GM19467 (cell line): ENCODE measurements around the gene TENT4A.
A peak's percentile ranks its signal among the peaks of the same experiment; 100 is the strongest.

ENCODE experiments used
- ATAC-seq: cut with Tn5 transposase; IDR thresholded peaks from one replicate; pipeline ENCODE4 v1.9.1; 2021; ENCODE audit warnings: mild to moderate bottlenecking, moderate library complexity; ENCODE audit not compliant: unreplicated experiment

The TENT4A gene

DNA sequence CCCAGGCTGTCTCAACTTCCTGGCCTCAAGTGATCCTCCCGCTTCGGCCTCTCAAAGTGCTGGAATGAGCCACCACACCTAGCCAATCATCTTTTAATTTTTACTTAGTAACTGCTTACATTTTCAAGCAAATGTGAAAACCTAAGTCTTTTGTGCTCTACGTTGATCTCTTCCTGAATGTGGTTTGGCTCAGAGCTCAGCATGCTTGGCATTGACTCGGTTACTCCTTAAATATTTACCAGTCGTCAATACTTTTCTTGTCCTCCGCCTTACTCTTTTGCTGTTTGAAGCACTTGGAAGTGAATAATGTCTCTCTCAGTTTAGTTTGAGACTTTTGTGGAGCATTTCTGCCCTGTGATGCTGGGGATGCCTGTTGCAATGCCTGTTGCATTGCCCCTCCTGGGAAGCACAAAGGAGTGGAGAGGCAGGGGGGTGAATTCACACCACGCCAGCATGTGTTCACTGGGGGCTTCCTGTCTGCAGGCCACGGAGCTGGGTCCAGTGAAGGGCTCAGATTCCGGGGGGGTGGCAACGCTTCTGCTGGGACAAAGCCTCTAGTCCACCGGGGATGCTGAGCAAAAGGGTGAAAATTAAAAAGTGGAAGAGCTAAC is 13.1 kb upstream of the TENT4A start:
- ATAC-seq = no peak

DNA sequence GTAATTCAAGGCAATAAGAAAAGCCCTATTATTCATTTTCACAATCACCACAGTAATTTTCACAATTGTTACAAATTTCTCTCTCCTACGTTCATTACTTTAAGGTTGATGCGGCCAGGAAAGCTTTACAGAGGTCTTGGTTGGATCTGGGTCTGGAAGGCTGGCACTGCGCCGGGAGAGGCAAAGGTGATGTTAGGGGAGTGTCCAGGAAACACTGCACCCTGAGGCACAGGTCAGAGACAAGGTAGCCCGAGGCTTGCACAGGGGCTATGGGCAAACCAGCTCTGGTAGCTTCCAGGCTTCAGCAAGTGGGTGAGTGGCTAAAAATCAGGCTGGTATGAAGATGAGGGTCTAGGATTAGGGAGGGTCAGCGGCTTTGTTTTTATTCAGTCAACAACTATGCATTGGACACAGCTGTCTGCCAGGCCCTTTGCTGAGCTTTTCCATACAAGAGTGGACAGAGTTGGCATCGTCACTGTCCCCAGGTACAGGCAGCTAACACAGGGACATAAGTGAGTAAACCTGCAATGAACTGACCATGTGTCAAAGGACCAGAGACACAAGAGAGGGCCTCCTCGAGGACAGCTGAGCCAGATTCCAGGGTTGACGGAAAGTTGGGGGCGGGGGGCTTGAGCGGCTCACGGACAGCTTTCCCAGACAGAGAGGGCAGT is 12.4 kb upstream of the TENT4A start:
- ATAC-seq = no peak

DNA sequence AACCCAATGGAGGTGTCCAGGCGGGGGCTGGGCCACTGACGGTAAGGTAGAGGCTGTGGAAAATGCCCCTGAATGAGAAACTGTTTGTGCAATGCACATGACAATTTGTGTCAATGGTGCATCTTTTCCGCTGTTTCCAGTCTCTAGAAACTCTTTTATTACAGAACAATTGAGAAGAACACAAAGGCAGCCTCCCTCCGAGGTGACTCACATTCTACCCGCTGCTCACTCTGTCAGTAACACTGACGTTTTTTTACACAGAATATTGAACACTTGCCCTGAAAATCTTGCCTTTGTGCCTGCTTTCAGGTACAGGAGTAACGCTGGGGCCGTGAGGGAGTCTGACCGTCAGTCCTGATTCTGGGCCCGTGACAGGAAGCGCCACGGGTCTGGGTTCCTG is 11.7 kb upstream of the TENT4A start:
- no peak for ATAC-seq

DNA sequence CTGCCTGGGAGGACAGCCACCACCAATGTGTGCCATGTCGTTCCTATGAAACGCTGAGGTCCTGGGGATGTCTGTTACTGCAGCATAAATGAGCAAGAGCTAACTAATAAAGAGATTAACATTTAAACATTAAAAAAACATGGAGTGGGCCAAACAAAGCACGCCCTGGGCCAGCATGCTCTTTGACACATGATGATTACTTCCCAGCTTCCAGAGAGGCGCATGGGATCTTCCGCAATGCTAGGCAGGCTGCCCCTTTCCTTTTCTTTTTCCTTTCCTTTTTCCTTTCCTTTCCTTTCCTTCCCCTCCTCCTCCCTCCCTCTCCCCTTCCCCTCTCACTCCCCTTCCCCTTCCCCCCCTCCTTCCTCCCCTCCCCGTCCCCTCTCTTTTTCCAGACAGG is 10.6 kb upstream of the TENT4A start:
- ATAC-seq = no peak

DNA sequence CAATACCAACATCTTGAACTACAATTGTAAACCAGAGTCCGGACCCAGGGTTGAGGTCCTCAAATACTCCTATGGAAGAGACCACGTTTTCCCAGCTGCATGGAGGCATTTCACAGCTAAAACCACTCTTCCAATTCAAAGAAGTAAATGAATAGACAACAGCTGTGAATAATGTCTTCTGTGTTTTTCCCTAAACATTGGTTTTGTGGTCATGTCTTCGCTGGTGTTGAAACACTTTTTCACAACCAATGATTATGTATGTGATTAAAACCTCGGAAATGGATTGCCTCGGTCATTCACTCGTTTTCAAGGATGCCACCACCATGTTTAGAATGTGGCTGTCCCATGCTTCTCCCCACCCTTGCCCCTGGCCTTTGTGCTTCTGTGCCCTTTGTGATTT is 9.4 kb upstream of the TENT4A start:
- no peak for ATAC-seq

DNA sequence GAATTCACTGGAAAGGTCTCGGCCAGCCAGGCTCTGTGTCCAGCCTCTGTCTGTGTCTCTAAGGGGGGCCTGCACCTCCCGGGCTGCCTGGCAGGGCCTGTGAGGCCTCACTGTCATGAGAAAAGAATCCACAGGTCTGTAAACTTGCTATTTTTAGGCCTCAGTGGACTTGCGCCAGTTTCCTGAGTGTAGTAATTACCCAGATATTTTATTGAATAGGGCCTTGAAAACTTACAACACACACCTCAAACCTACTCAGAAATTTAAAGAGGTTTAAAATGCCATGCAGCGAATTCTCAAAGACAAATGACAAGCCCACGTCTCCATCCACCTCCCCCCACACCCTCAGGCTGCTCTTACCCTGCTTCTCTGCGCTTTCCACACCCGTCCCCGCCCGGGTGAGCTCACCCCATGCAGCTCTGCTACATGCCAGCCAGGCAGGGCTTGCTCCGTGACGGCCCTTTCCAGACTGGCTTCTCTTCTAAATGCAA is 8.8 kb upstream of the TENT4A start:
- no peak for ATAC-seq

DNA sequence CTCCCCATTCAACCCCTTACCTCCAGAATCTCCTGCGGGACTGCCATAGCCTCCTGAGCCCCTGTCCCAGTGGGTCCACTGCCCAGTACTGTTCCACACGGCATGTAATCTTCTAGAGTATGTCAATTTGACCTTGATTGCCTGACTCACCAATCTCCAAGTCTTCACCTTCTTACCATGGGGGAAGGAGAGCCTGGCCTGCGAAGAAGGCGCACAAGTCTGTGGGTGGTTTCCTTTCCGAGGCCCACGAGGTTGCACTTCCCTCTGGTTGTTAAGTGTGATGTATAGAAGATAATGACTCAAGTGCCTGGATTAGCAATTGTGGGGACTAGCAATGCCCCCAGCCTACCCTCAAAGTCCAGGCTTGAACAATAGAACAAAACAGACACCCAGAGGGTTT is 8.1 kb upstream of the TENT4A start:
- ATAC-seq = no peak

DNA sequence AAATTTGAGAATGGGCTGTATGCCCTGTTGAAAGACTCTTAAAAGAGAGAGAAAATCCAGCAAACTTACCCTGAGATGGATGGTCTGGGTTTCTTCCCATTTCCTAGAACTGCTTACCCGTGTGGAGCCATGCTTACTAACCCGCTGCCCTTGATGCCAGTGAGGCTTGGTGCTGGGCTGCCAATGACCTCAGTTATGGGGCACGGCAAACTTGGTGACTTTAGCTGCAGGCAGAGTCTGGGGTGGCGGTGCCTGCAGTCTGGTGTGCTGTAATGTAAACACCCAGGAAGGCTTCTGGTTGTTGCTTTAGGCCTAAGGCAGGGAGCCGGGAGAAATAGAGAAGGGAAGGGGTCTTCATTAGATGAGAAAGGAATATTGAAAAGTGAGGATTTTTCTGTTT is 7.3 kb upstream of the TENT4A start:
- ATAC-seq = no peak

DNA sequence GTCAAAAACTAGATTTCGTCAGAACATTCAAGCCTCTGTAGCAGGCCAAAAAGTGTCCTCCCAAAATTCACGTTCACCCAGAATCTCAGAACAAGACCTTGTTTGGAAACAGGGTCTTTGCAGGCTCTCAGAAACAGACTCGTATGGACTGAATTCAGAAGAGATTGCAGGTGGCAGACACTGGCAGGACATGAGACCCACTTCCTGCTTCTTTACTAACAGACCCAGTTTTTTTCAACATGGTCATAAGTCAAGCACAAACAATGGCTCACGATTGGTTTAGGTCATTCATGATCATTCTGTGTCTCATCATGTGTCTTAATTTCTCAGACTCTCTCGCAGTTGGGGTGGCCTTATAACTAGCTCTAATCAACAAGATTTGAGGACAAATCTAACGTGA is 5.4 kb upstream of the TENT4A start:
- no peak for ATAC-seq

DNA sequence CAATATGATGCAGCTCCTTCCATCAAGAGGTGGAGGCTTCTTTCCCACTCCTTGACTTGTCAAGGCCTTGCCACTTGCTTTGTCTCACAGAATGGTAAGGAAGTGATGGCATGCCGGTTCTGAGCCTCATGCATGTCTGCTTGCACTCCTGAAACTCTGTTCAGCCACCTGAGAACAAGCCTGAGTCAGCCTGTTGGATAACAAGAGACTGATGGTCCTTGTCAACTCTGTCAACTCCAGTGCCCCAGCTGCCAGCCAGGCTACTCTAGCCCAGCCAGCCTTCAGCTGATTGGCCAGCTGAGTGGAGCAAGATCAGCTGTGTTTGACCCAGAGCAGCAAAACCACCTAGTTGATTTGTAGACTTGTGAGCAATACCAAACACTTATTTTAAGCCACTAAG is 4.4 kb upstream of the TENT4A start:
- no peak for ATAC-seq

DNA sequence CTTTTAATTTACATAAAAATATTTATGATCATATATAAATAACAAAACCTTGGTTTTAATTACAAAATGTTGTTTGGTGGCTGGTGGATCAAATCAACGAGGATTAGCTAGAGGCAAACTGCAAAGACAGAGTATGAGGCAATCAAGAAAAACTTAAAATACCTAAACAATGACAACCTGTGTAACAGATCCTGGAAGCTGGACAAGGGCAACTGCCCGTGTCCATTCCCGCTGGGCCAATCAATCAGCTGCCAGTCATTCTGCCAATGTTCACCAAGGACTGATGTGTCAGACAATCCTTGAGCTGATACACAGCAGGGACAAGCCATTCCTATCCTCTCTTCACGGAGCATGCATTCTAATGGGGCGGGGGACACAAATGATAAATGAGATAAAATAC is 3.2 kb upstream of the TENT4A start:
- no peak for ATAC-seq

DNA sequence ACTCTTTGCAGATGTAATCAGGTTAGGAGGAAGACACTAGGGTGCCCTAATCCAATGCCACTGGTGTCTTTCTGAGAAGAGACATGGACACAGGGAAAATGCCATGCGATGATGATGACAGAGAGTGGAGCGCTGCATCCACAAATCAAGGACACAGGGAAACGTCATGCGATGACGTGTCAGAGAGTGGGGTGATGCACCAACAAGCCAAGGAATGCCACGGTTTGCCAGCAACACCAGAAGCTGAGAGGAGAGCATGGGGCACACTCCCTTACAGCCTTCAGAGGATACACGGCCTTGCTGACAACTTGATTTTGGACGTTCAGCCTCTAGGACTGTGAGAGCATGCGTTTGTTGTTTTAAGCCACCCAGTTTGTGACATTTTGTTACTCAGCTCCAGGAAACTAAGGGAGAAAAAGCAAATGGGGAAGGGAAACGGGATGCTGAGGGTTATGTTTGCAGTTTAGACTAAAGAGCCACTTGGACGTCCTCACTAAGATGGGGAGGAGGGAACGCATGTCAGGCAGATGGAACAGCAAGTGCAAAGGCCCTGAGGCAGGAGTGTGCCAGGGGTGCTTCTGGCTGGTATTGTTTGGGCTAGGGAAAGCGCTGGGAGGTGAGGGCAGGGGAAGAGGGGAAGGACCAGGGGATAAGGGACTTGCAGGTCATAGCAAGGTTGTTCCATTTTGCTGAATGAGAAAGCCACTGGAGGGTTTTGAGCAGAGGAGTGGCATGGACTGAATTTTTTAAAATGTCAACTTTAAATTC is 2.5 kb upstream of the TENT4A start:
- no peak for ATAC-seq

DNA sequence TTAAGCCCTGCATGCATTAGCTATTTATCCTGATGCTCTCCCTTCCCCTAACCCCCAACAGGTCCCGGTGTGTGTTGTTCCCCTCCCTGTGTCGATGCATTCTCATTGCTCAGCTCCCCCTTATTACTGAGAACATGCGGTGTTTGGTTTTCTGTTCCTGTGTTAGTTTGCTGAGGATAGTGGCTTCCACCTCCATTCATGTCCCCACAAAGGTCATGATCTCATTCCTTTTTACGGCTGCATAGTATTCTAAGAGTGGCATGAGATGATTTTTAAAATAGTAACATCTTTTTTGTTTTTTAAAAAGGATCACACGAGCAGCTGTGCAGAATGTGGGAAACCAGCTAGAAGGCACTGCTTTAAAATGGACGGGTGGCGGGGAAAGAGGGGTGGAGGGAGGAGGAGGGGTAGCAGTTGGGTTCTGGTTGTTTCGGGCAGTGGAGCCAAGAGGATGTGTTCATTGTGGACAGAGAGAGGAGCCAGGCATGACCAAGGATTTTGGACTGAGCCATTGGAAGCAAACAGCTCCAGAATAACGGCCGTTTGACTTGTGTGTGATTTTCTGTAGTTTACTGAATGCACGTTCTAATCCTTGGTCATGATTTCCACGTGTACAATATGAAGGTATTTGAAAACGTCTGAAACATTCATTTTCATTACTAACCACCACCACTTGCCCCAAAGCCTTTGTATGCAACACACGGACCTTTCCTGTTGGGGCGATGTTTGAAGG is 1.7 kb upstream of the TENT4A start:
- ATAC-seq = peak; percentile 8

DNA sequence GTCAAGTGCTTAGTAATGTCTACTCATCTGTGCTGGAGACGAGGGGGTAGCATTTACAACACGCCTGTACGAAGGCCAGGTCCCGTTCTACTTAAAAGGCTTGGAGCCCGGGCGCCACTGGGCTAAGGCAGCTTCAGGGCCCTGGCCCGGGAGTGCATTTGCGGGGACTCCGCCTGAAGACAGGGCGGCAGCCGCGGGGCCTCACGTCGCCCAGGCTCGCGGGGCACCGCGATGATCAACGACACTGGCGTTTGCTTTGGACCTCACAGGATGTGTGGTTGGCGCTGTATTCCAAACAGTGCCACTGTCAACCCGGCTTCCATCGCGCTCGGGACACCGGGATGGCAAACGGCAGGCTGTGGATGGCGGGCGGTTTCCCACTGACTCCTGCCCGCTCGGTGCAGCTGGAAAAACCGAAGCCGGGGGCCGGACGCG is 1.1 kb upstream of the TENT4A start:
- ATAC-seq = peak; percentile 5

DNA sequence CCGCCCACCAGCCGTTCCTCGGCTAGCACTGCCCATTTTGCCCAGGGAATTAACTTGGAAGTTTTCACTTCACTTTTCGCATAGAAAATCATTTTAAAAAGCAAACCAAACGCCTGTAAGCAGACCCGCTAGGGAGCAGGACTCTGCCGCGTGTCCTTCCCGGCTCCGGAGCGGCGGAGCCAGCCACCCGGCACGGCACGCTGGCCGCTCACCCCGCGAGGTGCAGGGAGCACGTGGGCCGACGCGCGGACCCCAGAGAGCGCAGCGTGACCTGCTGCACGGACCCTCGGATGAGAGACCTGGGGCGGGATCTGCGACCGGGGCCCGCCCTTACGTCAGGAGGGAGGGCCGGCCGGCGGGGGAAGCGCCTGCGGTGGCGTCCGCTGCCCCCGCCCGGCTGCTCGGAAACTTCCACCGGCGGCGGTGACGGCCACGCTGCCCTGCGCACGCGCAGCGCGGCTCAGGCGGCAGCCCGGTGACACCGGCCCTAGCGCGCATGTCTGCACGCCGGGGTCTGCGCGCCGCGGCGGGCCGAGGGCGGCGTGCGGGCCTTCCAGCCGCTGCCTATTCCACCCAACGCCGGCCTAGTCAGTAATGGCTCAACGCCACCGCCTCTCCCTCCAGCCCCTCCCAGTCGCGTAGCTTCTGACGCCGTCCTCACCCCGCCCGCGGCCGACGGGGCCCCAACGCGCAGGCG is 507 bp upstream of the TENT4A start:
- ATAC-seq = peak; percentile 62

DNA sequence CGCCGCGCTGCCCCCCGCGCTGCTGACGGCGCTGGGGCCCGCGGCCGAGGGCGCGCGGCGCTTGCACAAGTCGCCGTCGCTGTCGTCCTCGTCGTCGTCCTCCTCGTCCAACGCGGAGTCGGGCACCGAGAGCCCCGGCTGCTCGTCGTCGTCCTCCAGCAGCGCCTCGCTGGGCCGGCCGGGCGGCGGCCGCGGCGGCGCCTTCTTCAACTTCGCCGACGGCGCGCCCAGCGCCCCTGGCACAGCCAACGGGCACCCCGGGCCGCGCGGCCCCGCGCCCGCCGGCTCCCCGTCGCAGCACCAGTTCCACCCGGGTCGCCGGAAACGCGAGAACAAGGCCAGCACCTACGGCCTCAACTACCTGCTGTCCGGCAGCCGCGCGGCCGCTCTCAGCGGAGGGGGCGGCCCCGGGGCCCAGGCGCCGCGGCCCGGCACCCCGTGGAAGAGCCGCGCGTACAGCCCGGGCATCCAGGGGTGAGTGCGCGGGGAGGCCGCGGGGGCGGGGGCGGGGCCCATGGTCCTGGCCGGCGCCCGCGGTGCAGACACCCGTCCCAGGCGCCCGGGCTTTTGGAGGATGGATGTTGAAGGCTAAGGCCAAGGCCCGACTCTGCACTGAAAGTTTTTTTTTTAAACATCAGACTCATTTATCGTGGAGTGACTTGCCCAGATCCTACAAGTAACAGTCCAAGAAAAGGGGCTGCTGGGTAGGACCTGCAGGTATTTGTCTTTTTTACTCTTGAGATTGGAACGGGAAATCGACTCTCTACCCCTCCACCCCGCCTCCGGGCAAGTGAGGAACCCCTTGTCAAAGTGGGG is 1.2 kb downstream of the TENT4A start:
- ATAC-seq = no peak

DNA sequence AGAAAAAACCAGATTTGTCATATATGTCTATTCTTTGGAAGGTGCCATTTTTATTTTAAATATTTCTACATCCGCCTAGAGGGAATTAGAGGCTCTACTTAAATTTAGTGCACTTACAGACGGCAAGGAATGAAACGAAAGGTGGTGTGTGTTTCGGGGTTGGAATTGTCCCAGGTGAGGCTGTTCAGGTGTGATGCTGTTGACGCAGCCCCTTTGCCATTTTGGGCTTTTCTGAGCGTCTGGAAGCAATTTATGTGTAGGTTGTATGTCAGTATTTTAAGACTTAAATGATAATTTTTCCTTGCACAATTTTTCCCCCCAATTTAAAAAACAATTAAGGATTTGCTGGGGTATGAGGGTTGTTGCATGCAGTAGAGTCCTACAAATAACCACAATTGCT is 2.0 kb downstream of the TENT4A start:
- ATAC-seq = no peak

DNA sequence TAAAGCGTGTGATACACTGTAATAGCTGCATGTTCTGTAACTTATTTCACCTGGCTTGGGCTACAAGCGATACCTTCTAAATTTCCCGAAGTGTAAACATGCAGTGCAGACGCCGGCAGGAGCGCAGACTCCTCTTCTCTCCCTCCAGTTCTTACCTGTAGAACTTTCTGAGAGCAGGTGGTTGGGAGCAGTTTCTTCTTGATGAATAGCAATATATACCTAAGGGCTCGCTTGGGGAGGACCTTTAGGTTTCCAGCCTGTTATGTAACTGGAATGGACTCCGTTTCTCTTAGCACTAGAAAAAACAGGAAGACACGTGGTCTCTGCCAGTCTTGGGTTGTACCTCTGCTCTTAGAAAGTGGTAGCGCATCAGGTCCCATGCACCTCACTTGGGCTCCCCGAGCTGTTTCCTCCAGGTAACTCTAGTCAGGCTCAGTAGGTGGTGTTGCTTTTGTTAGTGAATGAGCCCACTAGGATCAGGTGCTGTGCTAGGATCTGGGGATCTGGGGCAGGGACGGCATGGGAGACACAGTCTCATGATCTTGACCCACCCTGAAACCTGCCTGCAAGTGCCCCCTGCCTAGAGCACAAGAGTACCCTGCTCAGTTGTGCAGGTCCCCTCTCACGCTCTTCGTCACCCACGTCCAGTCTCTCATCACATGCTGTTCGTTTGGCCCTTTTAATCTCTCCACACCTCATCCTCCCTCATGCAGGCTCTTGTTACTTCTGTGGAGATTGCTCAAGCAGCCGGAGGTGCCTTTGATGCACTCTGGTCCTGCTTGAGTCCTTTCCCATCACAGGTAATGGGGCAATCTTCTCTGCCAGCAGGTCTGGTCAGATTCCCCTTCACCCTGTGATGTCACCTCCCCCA is 2.8 kb downstream of the TENT4A start:
- no peak for ATAC-seq

DNA sequence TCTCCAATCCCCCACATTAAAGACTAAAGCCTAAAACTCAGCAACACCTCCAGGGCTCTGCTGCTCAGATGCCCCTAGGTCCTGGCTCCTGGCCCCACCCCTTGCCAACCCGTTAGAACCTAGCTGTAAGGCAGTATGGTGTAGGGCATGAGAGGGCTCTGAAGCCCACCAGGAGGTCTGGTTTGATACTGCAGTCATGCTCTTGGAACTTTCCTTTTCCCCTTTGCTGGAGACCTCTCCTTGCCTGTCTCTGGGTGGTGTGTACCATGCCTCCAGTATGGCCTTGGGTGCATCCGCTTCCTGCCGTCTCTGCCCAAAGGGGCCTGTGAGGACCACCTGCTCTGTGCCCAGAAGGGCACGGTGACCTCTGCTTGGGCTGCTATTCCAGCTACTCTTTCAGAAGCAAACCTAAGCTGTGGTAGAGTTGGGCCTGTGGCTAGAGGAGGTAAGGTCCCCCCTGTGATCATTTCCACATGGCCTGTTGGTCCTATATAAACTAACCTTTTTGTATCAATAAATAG is 3.5 kb downstream of the TENT4A start:
- ATAC-seq = no peak
